GM13976 (cell line): Measurements from ENCODE around the gene ABHD1.

ENCODE experiments used
- DNase-seq: peaks from one replicate; pipeline ENCODE4 v3.0.0; 2012; ENCODE audit warnings: low spot score
- CTCF ChIP-seq: IDR thresholded peaks from 2 replicates; pipeline ENCODE4 v1.5.1; 2012; ENCODE audit warnings: borderline replicate concordance, mild to moderate bottlenecking; ENCODE audit not compliant: insufficient read depth; ENCODE audit errors: extremely low read depth, missing control alignments, control extremely low read depth
- in situ Hi-C: fragments of 300-500 bp; cut with MboI; formaldehyde crosslinking; loops from one replicate; pipeline ENCODE4 v1.12.0; 2022; ENCODE audit warnings: low sequenced_read_pairs, mixed read lengths, inconsistent platforms; ENCODE audit not compliant: unreplicated experiment

Gene ABHD1

GRCh38 chr2:27093430-27094352 is 29.9 kb upstream of the ABHD1 start:
- in situ Hi-C loops: loop anchor here (10.0 kb wide), 1 partner anchor 101 kb away; no protein-coding TSS in a partner anchor
- no peak for DNase-seq
- TF ChIP-seq CTCF: no peak

- in situ Hi-C loops: loop anchor here (10.0 kb wide), 1 partner anchor 100 kb away; no protein-coding TSS in a partner anchor
- TF ChIP-seq CTCF: no peak
- DNase-seq: no peak
Observed at GRCh38 chr2:27094353-27094984, 29.1 kb upstream of the ABHD1 start.

GRCh38 chr2:27095427-27095744 is 28.2 kb upstream of the ABHD1 start:
- TF ChIP-seq CTCF: no peak
- in situ Hi-C loops: loop anchor here (10.0 kb wide), 1 partner anchor 99 kb away; no protein-coding TSS in a partner anchor
- DNase-seq: no peak

GRCh38 chr2:27095745-27096651 is 27.6 kb upstream of the ABHD1 start:
- TF ChIP-seq CTCF: no peak
- DNase-seq: peak; percentile 86
- in situ Hi-C loops: loop anchor here (10.0 kb wide), 1 partner anchor 99 kb away; no protein-coding TSS in a partner anchor

- in situ Hi-C loops: loop anchor here (10.0 kb wide), 1 partner anchor 98 kb away; no protein-coding TSS in a partner anchor
- TF ChIP-seq CTCF: no peak
- no peak for DNase-seq
Observed at GRCh38 chr2:27096748-27097297, 26.8 kb upstream of the ABHD1 start.
